GM10266 (cell line): ENCODE measurements around the gene MMP25.

Source experiments
- DNase-seq: peaks from one replicate; pipeline ENCODE4 v3.0.0; 2012; ENCODE audit errors: extremely low spot score
- TF ChIP-seq, protein P1 (sequence below): IDR thresholded peaks from 2 replicates; pipeline ENCODE4 v1.5.1; 2012; ENCODE audit warnings: mild to moderate bottlenecking, low read depth; ENCODE audit not compliant: control insufficient read depth, insufficient read depth; ENCODE audit errors: missing control alignments

MMP25 gene

DNA sequence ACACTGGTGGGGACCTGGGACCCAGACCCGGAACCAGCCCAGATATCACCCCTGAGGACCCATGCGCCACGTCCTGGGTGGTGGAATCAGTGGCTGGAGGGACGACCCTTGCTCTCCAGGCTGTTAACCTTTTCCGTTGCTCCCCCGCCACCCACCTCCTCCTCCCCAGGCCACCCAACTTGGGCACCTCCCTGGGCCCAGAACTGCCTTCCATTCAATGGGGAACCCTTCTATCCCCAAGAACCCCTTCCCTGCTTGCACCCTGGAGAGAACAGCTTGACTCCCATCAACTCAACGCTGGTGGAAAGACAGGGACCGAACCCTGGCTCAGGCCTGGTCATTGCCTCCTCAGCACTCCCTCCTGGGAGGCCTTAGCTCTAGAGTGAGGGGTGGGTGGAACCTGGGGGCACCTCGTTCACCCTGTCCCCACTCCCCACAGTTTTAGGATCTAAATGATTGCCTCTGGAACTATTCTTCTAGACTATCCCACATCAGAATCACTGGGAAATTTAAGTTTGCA lies 13.4 kb downstream of the MMP25 start:
- TF ChIP-seq, protein P1, sequence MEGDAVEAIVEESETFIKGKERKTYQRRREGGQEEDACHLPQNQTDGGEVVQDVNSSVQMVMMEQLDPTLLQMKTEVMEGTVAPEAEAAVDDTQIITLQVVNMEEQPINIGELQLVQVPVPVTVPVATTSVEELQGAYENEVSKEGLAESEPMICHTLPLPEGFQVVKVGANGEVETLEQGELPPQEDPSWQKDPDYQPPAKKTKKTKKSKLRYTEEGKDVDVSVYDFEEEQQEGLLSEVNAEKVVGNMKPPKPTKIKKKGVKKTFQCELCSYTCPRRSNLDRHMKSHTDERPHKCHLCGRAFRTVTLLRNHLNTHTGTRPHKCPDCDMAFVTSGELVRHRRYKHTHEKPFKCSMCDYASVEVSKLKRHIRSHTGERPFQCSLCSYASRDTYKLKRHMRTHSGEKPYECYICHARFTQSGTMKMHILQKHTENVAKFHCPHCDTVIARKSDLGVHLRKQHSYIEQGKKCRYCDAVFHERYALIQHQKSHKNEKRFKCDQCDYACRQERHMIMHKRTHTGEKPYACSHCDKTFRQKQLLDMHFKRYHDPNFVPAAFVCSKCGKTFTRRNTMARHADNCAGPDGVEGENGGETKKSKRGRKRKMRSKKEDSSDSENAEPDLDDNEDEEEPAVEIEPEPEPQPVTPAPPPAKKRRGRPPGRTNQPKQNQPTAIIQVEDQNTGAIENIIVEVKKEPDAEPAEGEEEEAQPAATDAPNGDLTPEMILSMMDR: no peak
- DNase-seq: no peak

GRCh38 chr16:3060339-3061127 lies 14.2 kb downstream of the MMP25 start:
- DNase-seq: no peak
- TF ChIP-seq, protein P1: no peak

DNA sequence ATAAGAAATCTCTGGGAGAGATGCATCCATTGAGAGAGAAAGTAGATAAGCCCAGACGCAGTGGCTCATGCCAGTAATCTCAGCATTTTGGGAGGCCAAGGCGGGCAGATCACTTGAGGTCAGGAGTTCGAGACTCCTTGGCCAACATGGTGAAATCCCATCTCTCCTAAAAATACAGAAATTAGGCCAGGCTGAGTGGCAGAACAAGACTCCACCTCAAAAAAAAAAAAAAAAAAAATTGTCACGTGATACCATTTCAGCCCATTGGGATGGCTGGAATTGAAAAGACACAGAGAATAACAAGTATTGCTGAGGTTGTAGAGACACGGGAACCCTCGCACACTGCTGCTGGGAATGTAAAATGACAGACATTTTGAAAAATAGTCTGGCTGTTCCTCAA lies 16.2 kb downstream of the MMP25 start:
- TF ChIP-seq, protein P1: no peak
- DNase-seq: no peak

- DNase-seq: no peak
Measured at GRCh38 chr16:3063625-3064386, 17.4 kb downstream of the MMP25 start.

GRCh38 chr16:3065069-3065741 lies 18.8 kb downstream of the MMP25 start, which contains the start of gene IL32:
Gene IL32 (plus strand): TSS chr16:3065640. CDS start chr16:3065812, 172 bp downstream.
- DNase-seq: no peak
- TF ChIP-seq, protein P1: no peak

More at GRCh38 chr16:3063625-3064386, 17.4 kb downstream of the MMP25 start:
- TF ChIP-seq, protein P1: no peak

- TF ChIP-seq, protein P1: no peak
- DNase-seq: no peak
Measured at GRCh38 chr16:3065742-3066439, 19.5 kb downstream of the MMP25 start.
